HG03378 (cell line): ENCODE data around the gene FAM76A.
"Not testable (repeated sequence)": the region's sequence is repeated elsewhere in the genome, so short reads cannot be mapped to it uniquely, and the experiment has no call there.

Source experiments
- ATAC-seq: cut with Tn5 transposase; IDR thresholded peaks from one replicate; pipeline ENCODE4 v1.9.1; 2021; ENCODE audit warnings: mild to moderate bottlenecking, moderate library complexity; ENCODE audit not compliant: unreplicated experiment

Gene FAM76A

GRCh38 chr1:27725374-27726172, at the start of gene FAM76A:
Gene FAM76A, plus strand, starts transcription at chr1:27725961. Its CDS starts 120 bp downstream, at chr1:27726081.
- ATAC-seq = peak; percentile 90

GRCh38 chr1:27676410-27676809, 49.4 kb upstream of the FAM76A start:
- no peak for ATAC-seq

GRCh38 chr1:27678747-27679146, 47.0 kb upstream of the FAM76A start:
- ATAC-seq = no peak

GRCh38 chr1:27680225-27680791, 45.5 kb upstream of the FAM76A start:
- not testable (repeated sequence) for ATAC-seq

DNA sequence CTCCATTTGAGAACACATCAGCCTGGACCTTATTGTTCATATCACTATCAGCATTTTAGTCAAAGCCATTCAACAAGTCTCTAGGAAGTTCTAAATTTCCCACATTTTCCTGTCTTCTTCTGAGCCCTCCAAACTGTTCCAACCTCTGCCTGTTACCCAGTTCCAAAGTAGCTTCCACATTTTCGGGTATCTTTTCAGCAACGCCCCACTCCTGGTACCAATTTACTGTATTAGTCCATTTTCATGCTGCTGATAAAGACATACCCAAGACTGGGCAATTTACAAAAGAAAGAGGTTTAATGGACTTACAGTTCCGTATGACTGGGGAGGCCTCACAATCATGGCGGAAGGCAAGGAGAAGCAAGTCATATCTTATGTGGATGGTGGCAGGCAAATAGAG, 44.2 kb upstream of the FAM76A start:
- ATAC-seq = not testable (repeated sequence)

GRCh38 chr1:27682351-27682944, 43.3 kb upstream of the FAM76A start:
- ATAC-seq = no peak

DNA sequence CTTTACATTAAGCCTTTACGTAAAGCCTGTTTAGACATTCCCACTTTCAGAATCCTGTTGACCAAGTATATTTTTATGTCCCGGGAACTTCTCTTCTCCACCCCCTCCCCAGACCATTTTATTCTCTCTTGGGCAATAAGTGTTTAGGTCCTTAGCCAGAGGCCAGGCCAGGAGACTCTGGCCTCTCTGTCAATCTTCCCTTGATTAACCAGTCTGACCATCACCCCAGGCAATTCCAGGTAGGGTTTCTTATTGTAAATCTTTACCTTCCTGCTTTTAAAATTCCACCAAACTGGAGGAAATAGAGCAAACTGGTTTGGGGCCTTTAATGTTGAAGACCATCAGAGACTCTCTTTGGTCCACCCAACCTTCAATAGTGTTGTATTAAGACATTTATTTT, 41.6 kb upstream of the FAM76A start:
- no peak for ATAC-seq

GRCh38 chr1:27686223-27686990, 39.4 kb upstream of the FAM76A start:
- no peak for ATAC-seq

- ATAC-seq = no peak
Observed at GRCh38 chr1:27687906-27688305, 37.9 kb upstream of the FAM76A start.

DNA sequence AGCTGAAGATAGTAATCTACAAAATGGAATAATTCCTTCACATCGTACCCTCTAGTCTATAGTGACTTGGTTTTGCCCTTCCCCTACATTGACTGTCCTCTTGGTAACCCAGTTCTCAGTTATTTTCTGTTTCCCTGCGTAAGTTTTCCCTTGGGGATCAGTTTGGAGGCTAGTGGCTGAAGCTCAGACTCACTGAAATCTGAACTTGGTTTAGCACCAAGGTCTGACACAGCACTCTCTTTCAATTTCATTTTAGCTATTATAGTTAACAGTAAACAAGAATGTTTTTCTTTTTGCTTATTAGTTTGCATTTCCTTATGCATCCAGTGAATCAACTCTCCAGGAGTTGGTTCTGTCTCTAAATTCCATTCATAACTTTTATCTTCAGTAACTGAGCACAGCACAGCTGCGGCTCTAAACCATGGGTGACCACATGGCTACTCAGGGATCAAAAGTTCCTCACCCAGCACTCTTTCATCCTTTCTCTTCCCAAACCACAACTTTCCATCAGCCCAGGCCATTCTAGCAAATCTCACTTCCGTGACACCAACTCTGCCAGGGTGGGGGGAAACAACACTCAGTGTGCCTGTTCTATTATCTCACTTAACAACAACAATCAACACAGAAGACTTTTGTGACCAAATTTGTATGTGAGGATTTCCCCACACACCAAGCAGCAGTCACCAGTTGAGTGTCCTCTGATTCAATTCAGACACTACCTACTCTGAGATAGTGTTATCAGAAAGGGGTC, 36.2 kb upstream of the FAM76A start:
- ATAC-seq = peak; percentile 51

DNA sequence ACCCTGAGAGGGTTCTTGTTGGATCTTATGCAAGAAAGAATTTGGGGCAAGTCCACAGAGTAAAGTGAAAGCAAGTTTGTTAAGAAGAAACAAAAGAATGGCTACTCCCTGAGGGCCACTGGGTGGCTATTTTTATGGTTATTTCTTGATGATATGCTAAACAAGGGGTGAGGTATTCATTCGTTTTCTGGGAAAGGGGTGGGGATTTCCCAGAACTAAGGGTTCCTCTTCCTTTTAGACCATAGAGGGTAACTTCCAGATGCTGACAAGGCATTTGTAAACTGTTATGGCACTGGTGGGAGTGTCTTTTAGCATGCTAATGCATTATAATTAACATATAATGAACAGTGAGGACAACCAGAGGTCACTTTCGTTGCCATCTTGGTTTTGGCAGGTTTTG, 35.6 kb upstream of the FAM76A start:
- no peak for ATAC-seq

- ATAC-seq = not testable (repeated sequence)
Observed at GRCh38 chr1:27696835-27697234, 28.9 kb upstream of the FAM76A start.

GRCh38 chr1:27704958-27705357, 20.8 kb upstream of the FAM76A start:
- no peak for ATAC-seq

- ATAC-seq = no peak
Observed at GRCh38 chr1:27705545-27705944, 20.2 kb upstream of the FAM76A start.

GRCh38 chr1:27710574-27710973, 15.2 kb upstream of the FAM76A start:
- ATAC-seq = no peak

DNA sequence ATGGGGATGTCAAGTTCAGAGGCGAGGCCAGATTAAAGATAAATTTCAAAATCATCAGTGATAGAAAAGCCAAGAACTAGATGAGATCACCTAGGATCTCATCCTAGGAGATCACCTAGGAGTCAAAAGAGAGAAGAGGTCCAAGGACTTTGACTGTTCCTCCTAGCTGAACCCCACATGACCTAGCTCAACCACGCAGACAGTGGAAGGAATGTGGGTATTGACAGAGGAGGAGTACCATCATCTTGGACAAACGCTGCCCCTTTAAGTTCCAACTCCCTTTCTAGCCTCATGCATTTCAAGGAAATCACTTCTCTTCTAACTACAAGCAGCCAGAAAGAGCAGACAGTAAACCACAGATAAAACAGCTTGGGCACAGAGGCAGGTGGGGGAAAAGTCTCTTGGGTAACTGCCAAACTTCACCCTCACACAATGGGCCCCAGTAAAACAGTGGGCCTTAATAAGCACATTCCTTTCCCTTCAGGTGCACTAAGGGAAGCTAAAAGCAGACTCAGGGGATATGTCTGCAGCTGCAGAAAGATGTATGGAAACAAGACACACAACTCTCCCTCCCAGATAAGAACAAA, 12.5 kb upstream of the FAM76A start:
- ATAC-seq = no peak

DNA sequence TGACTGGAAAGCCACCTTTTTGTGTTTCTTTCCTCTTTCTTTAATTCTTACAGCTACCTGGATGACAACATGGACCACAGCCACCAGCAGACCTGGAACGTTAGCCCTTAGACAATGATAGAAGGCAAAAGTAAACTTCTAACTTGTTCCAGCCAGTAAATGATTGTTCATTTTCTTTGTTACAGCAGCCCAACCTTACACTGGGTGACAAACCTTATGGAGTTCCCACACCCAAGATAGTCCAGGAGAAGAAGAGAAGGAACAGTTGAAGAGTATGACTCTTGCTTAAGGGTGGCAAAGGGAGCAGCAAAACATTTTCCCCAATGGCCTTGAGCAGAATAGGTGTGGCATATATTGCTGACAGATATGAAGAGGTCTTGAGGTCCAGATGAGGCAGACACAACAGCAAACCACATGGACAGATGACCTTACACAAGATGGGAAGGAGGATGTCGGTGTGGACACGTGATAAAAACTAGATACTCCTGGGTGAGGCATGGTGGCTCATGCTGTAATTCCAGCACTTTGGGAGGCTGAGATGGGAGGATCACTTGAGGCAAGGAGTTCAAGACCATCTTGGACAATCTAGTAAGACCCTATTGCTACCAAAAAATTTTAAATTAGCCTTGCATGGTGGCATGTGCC, 11.8 kb upstream of the FAM76A start:
- ATAC-seq = no peak

DNA sequence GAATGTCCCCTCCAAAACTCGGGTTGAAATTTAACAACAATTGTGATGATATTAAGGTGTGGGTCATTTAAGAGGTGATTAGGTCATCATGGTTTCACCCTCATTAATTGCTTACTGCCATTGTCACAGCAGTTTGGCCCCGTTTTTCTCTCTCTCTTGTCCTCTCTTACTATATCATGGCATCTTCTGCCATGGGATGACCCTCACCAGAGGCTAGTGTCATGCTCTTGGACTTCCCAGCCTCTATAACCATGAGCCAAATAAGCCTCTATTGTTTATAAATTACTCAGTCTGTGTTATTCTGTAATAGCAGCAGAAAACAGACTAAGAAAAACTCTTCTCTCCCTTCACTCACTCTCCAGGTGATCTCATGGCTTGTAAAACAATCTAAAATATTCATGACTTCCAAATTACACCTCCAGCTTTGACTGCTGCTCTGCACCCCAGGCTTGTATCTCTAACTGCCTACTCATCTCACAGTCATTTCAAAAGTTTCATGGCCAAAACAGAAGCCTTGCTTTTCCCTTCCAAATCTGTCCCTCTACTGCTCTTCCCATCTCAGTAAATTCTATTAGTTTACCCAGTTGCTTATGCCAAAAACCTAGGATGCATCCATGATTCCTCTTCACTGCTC, 9.4 kb upstream of the FAM76A start:
- no peak for ATAC-seq
